Effector memory CD4-positive, alpha-beta T cell (primary cell): ENCODE results near the gene POLRMT.

Experiments used
- DNase-seq, 3 donors: peaks; one replicate each; pipeline ENCODE4 v3.0.0-alpha.2; 2020
- H3K27ac ChIP-seq: 2 replicates; pipeline ENCODE4 v1.7.0; 2013; ENCODE audit warnings: mild to moderate bottlenecking, low read length, moderate library complexity; ENCODE audit not compliant: insufficient read depth, poor library complexity, severe bottlenecking
- H3K27me3 ChIP-seq: replicated peaks from 2 replicates; pipeline ENCODE4 v1.7.0; 2013; ENCODE audit warnings: mild to moderate bottlenecking, low read length; ENCODE audit not compliant: insufficient read depth, control insufficient read depth, poor library complexity, severe bottlenecking
- H3K36me3 ChIP-seq: 2 replicates; pipeline ENCODE4 v1.7.0; 2013; ENCODE audit warnings: mild to moderate bottlenecking, low read length, moderate library complexity; ENCODE audit not compliant: control insufficient read depth, insufficient read depth
- H3K4me1 ChIP-seq: 2 replicates; pipeline ENCODE4 v1.7.0; 2013; ENCODE audit warnings: low read length, mild to moderate bottlenecking; ENCODE audit not compliant: control insufficient read depth, insufficient read depth, poor library complexity, severe bottlenecking
- H3K4me3 ChIP-seq: 2 replicates; pipeline ENCODE4 v1.7.0; 2013; ENCODE audit warnings: low read length, low read depth, mild to moderate bottlenecking; ENCODE audit not compliant: insufficient read depth, poor library complexity, severe bottlenecking
- H3K9me3 ChIP-seq: 2 replicates; pipeline ENCODE4 v1.7.0; 2013; ENCODE audit warnings: mild to moderate bottlenecking, low read length, moderate library complexity; ENCODE audit not compliant: control insufficient read depth

Gene POLRMT

DNA sequence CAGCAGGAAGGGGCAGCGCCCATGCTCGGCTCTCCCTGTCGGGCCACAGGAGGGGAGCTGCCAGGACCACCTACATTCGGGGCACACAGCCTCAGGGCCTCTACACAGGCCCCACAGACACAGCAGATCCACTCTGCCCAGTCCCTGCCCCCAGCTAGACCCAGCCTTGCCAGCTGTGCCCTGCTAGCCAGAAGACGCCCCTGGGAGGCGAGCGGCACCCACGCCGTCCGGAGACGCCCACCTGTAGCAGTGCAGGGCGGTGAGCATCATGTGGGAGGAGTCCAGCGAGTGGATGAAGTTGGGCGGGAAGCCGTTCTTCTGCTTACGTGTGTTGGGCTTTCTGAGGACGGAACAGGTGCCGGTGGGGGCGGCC is 15.1 kb downstream of the POLRMT start:
- DNase-seq: no peak
- Histone ChIP-seq H3K9me3 (no peaks in the 10 kb centered on the region), H3K27me3 (no peaks in the 10 kb centered on the region), H3K4me3 (no peak overlapping the region), H3K27ac (no peak overlapping the region), H3K36me3 (peaks cover 48% of the 10 kb centered on the region), H3K4me1 (no peaks in the 10 kb centered on the region)

DNA sequence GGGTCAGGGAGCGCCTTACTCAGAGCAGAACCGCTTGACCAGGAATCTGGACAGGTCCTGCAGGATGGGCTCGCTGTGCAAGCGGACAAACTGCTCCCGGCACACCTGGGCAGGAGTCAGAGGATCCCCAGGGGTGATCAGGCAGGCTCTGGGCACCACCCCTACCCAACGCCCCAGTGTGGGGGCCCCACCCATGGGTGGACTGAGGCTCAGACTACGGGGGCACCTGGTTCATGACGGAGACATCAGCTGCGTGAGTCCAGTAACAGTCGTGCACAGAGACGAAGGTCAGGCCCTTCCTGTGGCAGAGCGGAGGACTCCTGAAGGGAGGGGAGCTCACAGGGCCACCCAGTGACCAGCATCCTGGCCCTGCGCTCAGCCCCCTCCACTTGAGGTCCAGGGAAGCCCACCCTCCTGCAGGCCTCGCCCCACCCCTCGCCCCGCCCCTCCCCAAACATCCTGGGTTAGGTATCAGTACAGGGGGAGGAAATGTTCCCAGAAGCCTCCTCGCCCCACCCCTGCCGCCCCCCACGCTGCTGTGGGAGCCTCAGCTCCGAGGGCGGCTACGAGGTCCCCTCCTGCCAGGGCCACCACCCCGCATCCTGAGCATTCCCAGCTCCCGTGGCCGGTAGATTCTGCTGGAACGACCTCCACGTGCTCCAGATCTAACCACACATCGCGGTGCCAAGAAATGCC is 15.6 kb downstream of the POLRMT start:
- H3K9me3 ChIP-seq: no peaks in the 10 kb centered on the region
- H3K27me3 ChIP-seq: no peaks in the 10 kb centered on the region
- H3K4me1 ChIP-seq: no peaks in the 10 kb centered on the region
- no peak overlapping the region for H3K4me3 ChIP-seq
- no peak overlapping the region for H3K27ac ChIP-seq
- no peak for DNase-seq
- H3K36me3 ChIP-seq: peaks cover 43% of the 10 kb centered on the region

DNA sequence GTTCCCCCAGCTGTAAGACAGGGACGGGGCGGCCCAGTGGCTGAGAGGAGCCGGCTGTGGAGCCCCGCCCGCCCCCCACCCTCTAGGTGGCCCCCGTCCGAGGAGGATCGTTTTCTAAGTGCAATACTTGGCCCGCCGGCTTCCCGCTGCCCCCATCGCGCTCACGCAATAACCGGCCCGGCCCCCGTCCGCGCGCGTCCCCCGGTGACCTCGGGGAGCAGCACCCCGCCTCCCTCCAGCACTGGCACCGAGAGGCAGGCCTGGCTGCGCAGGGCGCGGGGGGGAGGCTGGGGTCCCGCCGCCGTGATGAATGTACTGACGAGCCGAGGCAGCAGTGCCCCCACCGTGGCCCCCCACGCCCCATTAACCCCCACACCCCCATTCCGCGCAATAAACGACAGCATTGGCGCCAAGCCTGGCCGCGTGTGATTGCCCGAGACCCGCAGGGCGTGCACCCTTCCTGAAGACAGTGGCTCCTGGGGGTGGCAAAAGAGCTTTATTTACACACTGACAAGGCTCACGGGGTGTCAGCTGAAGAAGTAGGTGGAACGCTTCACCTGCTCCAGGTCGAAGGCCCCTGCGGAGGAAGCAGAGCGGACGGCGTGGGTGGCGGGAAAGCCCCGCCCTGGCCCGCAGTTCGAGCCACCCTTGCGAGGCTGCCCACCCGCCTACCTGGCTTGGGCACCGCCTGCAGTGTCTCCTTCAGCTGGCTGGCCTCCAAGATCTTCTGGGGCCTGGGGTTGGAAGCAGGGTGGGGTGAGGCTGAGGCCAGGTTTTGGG is 16.4 kb downstream of the POLRMT start:
- Histone ChIP-seq H3K27me3 (no peaks in the 10 kb centered on the region), H3K9me3 (no peaks in the 10 kb centered on the region), H3K36me3 (peaks cover 36% of the 10 kb centered on the region), H3K27ac (no peak overlapping the region), H3K4me1 (no peaks in the 10 kb centered on the region), H3K4me3 (no peak overlapping the region)
- no peak for DNase-seq

DNA sequence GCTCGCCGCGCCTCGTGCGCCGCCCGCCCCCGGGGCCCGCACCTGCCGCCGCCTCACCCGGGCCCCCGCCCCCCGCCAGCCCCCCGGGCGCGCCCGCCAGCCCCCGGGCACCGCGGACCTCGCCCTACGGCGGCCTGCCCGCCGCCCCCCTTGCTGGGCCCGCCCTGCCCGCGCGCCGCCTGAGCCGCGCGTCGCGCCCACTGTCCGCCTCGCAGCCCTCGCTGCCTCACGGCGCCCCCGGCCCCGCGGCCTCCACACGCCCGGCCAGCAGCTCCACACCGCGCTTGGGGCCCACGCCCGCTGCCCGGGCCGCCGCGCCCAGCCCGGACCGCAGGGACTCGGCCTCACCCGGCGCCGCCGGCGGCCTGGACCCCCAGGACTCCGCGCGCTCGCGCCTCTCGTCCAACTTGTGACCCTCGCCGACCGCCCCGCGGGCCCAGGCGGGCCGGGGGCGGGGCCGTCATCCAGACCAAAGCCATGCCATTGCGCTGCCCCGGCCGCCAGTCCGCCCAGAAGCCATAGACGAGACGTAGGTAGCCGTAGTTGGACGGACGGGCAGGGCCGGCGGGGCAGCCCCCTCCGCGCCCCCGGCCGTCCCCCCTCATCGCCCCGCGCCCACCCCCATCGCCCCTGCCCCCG is 17.2 kb downstream of the POLRMT start:
- no peak overlapping the region for H3K27ac ChIP-seq
- DNase-seq: no peak
- no peaks in the 10 kb centered on the region for H3K9me3 ChIP-seq
- no peak overlapping the region for H3K4me3 ChIP-seq
- H3K36me3 ChIP-seq: peaks cover 31% of the 10 kb centered on the region
- H3K4me1 ChIP-seq: peaks cover 5% of the 10 kb centered on the region
- no peaks in the 10 kb centered on the region for H3K27me3 ChIP-seq

DNA sequence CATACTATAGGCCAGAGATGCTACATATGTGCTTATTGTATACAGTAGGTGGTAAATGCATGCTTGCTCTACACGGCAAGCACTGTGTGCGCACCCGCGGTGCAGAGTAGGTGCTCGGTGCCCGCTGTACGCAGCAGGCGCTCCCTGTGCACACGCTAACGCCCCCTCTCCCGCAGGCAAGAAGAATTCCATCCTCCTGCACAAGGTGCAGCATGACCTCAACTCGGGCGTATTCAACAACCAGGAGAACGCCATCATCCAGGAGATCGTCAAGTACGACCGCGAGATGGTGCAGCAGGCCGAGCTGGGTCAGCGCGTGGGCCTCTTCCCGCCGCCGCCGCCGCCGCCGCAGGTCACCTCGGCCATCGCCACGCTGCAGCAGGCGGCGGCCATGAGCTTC is 17.7 kb downstream of the POLRMT start:
- Histone ChIP-seq H3K4me1 (peaks cover 10% of the 10 kb centered on the region), H3K27ac (no peak overlapping the region), H3K27me3 (no peaks in the 10 kb centered on the region), H3K9me3 (no peaks in the 10 kb centered on the region), H3K4me3 (no peak overlapping the region), H3K36me3 (peaks cover 31% of the 10 kb centered on the region)
- DNase-seq: no peak

DNA sequence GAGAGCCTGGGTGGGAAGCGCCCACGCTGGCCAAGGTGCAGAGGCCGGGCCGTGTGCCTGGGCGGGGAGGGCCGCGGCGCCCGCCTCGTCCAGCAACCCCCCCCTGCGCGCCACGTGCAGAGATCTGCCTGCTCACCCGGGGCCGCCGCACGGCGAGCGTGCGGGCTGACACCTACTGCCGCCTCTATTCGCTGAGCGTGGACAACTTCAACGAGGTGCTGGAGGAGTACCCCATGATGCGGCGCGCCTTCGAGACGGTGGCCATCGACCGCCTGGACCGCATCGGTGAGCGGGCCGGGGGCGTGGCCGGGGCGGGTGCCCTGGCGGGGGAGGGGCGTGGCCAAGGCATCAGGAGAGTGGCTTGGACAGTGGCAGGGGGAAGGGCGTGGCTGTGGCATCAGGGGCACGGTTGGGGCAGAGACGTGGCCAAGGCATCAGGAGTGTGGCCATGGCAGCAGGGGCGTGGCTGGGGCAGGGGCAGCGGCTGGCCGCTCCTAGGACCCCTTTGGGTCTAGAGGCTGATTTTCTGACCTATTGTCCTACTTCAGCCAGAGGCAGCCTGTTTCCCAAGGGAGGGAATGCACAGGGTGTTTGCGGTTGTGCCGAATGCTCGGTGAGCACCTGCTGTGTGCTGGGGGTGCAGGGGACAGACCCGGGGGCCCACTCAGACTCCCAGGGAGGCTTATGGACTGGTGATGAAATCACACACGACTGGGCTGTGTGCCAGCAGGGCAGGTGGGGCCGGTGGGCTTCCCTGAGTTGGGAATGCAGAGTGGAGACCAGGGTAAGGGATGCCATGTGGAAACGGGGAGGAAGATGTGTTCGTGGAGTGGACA is 19.4 kb downstream of the POLRMT start:
- no peaks in the 10 kb centered on the region for H3K27me3 ChIP-seq
- H3K27ac ChIP-seq: no peak overlapping the region
- no peak overlapping the region for H3K4me3 ChIP-seq
- peaks cover 16% of the 10 kb centered on the region for H3K36me3 ChIP-seq
- H3K9me3 ChIP-seq: no peaks in the 10 kb centered on the region
- no peak for DNase-seq
- peaks cover 21% of the 10 kb centered on the region for H3K4me1 ChIP-seq

DNA sequence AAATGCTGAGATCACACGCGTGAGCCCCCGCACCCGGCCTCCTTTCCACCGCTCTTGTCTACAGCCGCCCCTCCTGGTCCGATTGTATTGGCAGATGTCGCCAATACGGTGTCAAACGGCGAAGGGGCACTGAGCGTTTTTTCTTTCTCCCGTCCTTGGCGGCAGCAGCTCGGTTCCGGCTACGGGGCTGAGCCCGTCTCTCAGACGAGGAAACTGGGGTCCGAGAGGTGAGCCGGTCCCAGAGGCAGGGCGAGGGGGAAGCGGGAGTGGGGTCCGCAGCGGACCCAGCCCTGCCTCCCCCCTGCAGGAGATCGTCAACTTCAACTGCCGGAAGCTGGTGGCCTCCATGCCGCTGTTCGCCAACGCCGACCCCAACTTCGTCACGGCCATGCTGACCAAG is 20.4 kb downstream of the POLRMT start:
- DNase-seq: no peak
- Histone ChIP-seq H3K9me3 (no peaks in the 10 kb centered on the region), H3K27ac (no peak overlapping the region), H3K27me3 (no peaks in the 10 kb centered on the region), H3K36me3 (peaks cover 6% of the 10 kb centered on the region), H3K4me3 (no peak overlapping the region), H3K4me1 (peaks cover 25% of the 10 kb centered on the region)

DNA sequence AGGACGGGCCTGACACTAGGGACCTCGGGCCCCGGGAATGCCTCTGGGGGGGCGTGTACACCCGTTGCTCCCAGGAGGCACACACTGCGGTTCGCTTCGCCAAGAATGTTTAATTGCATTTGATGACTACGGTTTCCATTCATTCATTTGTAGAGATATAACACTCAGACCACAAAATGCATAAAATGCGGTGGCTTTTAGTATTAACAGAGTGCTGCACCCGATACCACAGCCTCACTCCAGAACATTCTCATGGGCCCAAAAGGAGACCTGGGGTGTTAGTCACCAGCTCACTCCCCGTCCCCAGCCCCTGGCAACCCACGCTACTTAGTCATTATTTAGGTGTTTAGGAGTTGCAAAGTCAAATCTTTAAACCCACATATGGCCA is 21.9 kb downstream of the POLRMT start:
- H3K27ac ChIP-seq: peak overlapping the region; percentile 69
- peak in 2 of 3 donors; percentile 51 to 57 for DNase-seq
- no peaks in the 10 kb centered on the region for H3K9me3 ChIP-seq
- H3K27me3 ChIP-seq: no peaks in the 10 kb centered on the region
- H3K4me3 ChIP-seq: peak overlapping the region; percentile 56
- no peaks in the 10 kb centered on the region for H3K36me3 ChIP-seq
- H3K4me1 ChIP-seq: peaks cover 25% of the 10 kb centered on the region

DNA sequence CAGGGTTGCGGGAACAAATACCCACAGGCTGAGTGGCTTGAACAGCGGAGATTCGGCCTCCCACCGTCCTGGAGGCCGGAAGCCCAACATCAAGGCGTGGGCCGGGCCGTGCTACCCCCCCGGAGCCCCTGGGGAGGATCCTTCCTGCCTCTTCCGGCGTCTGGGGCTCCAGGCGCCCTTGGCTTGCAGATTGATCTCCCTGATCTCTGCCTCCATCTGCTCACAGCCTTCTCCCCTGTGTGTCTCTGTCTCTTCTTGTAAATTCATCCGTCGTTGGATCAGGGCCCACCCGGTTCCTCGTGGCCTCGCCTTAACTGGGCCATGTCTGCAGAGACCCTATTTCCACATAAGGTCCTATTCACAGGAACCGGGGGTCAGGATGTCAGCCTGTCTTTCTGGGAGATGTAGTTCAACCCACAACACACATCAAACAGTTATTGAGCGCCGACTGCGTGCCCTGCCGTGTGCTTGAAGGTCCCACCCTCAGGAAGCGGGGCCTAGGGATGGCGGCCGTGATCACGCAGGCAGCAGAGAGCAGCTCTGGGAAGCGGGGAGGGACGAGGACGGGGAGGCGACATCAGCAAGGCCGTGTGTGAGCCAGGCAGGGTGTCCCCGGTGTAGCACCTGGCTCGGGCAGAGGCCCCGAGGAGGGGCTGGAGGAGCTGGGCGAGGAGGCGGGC is 22.4 kb downstream of the POLRMT start:
- DNase-seq: peak; percentile 34 to 58 (median 50)
- Histone ChIP-seq H3K27me3 (no peaks in the 10 kb centered on the region), H3K4me3 (peak overlapping the region; percentile 56), H3K9me3 (no peaks in the 10 kb centered on the region), H3K4me1 (peaks cover 25% of the 10 kb centered on the region), H3K27ac (peak overlapping the region; percentile 69), H3K36me3 (no peaks in the 10 kb centered on the region)
